ENCODE measurements around the gene MGAT4D. TPM values are rescaled to one million over a fixed set of nuclear protein-coding genes. Genes with fewer than 3 reads are reported as not detected.
"Not testable (repeated sequence)": the region's sequence is repeated elsewhere in the genome, so short reads cannot be mapped to it uniquely, and the experiment has no call there.

The MGAT4D gene
- total and polyA plus RNA-seq, 4 donors = not detected

DNA sequence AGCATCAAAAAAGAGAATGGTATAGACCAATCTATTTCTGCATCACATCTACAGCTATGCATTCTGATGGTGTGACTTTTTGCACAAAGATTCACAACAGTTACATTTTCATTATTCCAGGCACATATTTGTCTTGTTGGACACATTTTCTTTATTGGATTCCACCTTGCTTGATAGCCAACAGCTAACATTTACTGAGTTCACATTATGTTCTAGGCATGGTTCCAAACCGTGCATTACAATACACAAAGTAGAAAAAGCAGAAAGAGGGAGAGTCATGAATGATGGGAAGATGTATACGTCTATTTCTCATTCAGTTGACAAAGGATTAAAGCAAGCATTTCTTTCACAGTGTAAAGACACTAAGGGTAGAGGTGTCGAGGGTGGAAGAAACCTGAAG, 47.7 kb downstream of the MGAT4D start:
- WGBS, 2 donors = 57% methylated on average over 3 of the region's 3 CpGs
- H3K36me3 ChIP-seq (ENCODE audit: control insufficient read depth in 1 of 2, insufficient read depth in 2 of 2, low read length in 1 of 2) = no peaks in the 10 kb centered on the region
- no peaks in the 10 kb centered on the region for H3K4me1 ChIP-seq (ENCODE audit: control insufficient read depth in 1 of 2, insufficient read depth in 2 of 2, low read length in 2 of 2)
- ATAC-seq (ENCODE audit: low FRiP score) (no peak), DNase-seq (no peak)
- no peak overlapping the region for H3K4me3 ChIP-seq (ENCODE audit: low read length in 2 of 2)
- H3K27me3 ChIP-seq (ENCODE audit: control insufficient read depth in 1 of 2, insufficient read depth in 2 of 2, low read length in 1 of 2) = no peaks in the 10 kb centered on the region
- H3K27ac ChIP-seq (ENCODE audit: low read depth in 1 of 2, low read length in 2 of 2) = no peak overlapping the region
- no peaks in the 10 kb centered on the region for H3K9me3 ChIP-seq (ENCODE audit: control insufficient read depth, low read length)
- intact Hi-C loops (cut with DNase I) = no loop called here

DNA sequence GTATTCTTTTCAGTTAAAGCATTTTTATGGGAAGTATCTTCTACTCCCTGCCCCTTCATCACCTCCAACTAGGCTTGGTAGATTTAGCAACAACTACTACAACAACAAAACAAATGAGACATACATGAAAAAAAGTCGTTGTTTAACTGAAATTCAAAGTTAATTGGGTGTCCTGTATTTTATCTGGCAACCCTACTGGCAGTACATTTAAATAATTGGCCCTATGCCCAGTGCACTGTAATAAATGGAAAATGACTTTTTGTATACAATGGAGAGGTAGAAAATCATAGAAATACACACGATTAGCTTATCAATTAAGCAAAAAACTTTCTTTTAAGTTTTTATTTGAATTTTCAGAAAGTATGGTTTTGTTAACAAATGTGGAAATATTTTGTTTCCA, 49.3 kb downstream of the MGAT4D start:
- Histone ChIP-seq H3K9me3 (ENCODE audit: control insufficient read depth, low read length) (peaks cover 2% of the 10 kb centered on the region), H3K27ac (ENCODE audit: low read depth in 1 of 2, low read length in 2 of 2) (no peak overlapping the region), H3K36me3 (ENCODE audit: control insufficient read depth in 1 of 2, insufficient read depth in 2 of 2, low read length in 1 of 2) (no peaks in the 10 kb centered on the region), H3K4me1 (ENCODE audit: control insufficient read depth in 1 of 2, insufficient read depth in 2 of 2, low read length in 2 of 2) (no peaks in the 10 kb centered on the region), H3K4me3 (ENCODE audit: low read length in 2 of 2) (no peak overlapping the region), H3K27me3 (ENCODE audit: control insufficient read depth in 1 of 2, insufficient read depth in 2 of 2, low read length in 1 of 2) (no peaks in the 10 kb centered on the region)
- WGBS, 2 donors = 41 to 48% methylated on average over 2 of the region's 2 CpGs
- DNase-seq (no peak), ATAC-seq (ENCODE audit: low FRiP score) (no peak)
- intact Hi-C loops (cut with DNase I) = no loop called here

DNA sequence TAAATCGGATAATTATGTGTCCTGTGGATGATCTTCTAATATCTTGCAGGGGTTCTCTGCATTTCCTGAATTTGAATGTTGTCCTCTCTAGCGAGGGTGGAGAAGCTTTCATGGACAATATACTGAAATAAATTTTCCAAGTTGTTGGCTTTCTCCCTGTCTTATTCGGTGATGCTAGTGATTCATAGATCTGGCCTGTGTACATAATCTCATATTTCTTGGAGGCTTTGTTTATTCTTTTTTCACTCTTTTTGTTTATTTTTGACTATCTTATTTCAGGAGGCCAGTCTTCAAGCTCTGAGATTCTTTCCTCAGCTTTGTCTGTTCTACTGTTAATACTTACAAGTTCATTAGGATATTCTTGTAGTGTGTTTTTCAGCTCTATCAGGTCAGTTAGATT, 49.9 kb downstream of the MGAT4D start:
- Histone ChIP-seq H3K27me3 (ENCODE audit: control insufficient read depth in 1 of 2, insufficient read depth in 2 of 2, low read length in 1 of 2) (no peaks in the 10 kb centered on the region), H3K36me3 (ENCODE audit: control insufficient read depth in 1 of 2, insufficient read depth in 2 of 2, low read length in 1 of 2) (no peaks in the 10 kb centered on the region), H3K9me3 (ENCODE audit: control insufficient read depth, low read length) (peaks cover 2% of the 10 kb centered on the region), H3K4me1 (ENCODE audit: control insufficient read depth in 1 of 2, insufficient read depth in 2 of 2, low read length in 2 of 2) (no peaks in the 10 kb centered on the region), H3K4me3 (ENCODE audit: low read length in 2 of 2) (no peak overlapping the region), H3K27ac (ENCODE audit: low read depth in 1 of 2, low read length in 2 of 2) (no peak overlapping the region)
- DNase-seq (no peak), ATAC-seq (ENCODE audit: low FRiP score) (no peak)
- 53 to 57% methylated on average over 3 of the region's 3 CpGs for WGBS, 2 donors
- intact Hi-C loops (cut with DNase I) = no loop called here

DNA sequence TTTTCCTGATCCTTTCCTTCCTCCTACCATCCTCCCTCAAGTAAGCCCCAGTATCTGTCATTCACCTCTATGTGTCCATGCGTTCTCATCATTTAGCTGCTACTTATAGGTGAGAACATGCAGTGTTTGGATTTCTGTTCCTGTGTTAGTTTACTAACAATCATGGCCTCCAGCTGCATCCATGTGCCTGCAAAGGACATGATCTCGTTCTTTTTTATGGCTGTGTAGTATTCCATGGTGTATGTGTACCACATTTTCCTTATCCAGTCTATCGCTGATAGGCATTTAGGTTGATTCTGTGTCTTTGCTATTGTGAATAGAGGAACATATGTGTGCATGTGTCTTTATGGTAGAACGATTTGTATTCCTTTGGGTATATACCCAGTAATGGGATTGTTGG, 53.7 kb downstream of the MGAT4D start:
- H3K27ac ChIP-seq (ENCODE audit: low read depth in 1 of 2, low read length in 2 of 2); ATAC-seq (ENCODE audit: low FRiP score); H3K27me3 ChIP-seq (ENCODE audit: control insufficient read depth in 1 of 2, insufficient read depth in 2 of 2, low read length in 1 of 2); DNase-seq; H3K9me3 ChIP-seq (ENCODE audit: control insufficient read depth, low read length); H3K4me3 ChIP-seq (ENCODE audit: low read length in 2 of 2); H3K36me3 ChIP-seq (ENCODE audit: control insufficient read depth in 1 of 2, insufficient read depth in 2 of 2, low read length in 1 of 2); intact Hi-C loops (cut with DNase I); H3K4me1 ChIP-seq (ENCODE audit: control insufficient read depth in 1 of 2, insufficient read depth in 2 of 2, low read length in 2 of 2): not testable (repeated sequence)
- WGBS, 2 donors = 92% methylated on average over 4 of the region's 4 CpGs

DNA sequence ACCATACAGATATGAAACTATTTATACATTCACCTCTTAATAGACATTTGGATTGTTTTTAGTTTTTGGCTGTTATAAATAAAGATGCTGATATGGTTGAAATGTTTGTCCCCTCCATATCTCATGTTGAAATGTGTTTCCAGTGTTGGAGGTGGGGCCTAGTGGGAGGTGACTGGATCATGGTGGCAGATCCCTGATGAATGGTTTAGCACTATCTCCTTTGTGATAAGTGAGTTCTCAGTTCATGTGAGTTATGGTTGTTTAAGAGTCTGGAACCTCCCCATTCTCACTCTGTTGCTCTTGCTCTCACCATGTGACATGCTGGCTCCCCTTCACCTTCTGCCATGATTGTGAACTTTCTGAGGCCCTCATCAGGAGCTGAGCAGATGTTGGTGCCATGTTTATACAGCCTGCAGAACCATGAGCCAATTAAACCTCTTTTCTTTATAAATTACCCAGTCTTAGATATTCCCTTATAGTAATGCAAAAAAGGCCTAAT, 58.4 kb downstream of the MGAT4D start:
- intact Hi-C loops (cut with DNase I) = no loop called here

DNA sequence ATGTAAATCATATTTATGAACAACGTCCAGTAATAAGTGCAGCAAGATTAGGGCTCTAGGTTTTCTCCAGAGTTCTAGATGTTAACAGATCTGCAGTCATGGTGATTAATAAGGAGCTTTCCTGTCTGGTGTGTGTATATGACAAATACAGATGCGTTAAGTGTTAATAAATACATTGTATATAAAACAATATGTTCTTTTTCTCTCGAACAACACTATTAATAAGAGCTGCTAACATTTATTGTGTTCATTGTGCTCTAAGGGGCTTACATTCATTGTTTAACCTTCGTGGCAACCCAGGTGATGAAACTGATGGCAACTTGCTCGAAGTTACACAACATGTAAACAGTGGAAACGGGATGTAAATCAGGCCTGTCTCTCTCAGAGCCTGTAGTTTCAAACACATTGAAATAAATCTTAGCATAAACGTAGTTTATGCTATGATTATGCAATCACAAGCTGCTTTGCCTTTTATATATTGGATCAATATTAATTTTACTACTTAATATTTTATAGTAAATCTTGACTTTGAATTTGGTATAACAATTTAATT, 70.1 kb downstream of the MGAT4D start:
- Histone ChIP-seq H3K4me1 (ENCODE audit: control insufficient read depth in 1 of 2, insufficient read depth in 2 of 2, low read length in 2 of 2) (no peaks in the 10 kb centered on the region), H3K27me3 (ENCODE audit: control insufficient read depth in 1 of 2, insufficient read depth in 2 of 2, low read length in 1 of 2) (peaks cover 0 to 1% of the 10 kb centered on the region in 2 donors), H3K4me3 (ENCODE audit: low read length in 2 of 2) (peak overlapping the region in 1 of 2 donors; percentile 35), H3K9me3 (ENCODE audit: control insufficient read depth, low read length) (no peaks in the 10 kb centered on the region), H3K36me3 (ENCODE audit: control insufficient read depth in 1 of 2, insufficient read depth in 2 of 2, low read length in 1 of 2) (no peaks in the 10 kb centered on the region), H3K27ac (ENCODE audit: low read depth in 1 of 2, low read length in 2 of 2) (no peak overlapping the region)
- ATAC-seq (ENCODE audit: low FRiP score) (no peak), DNase-seq (no peak)
- 61 to 63% methylated on average over 7 of the region's 7 CpGs for WGBS, 2 donors
- intact Hi-C loops (cut with DNase I) = no loop called here

More for the DNA sequence above, 58.4 kb downstream of the MGAT4D start:
- Histone ChIP-seq H3K4me3 (ENCODE audit: low read length in 2 of 2) (no peak overlapping the region), H3K27ac (ENCODE audit: low read depth in 1 of 2, low read length in 2 of 2) (no peak overlapping the region), H3K36me3 (ENCODE audit: control insufficient read depth in 1 of 2, insufficient read depth in 2 of 2, low read length in 1 of 2) (no peaks in the 10 kb centered on the region), H3K9me3 (ENCODE audit: control insufficient read depth, low read length) (peaks cover 3% of the 10 kb centered on the region), H3K27me3 (ENCODE audit: control insufficient read depth in 1 of 2, insufficient read depth in 2 of 2, low read length in 1 of 2) (no peaks in the 10 kb centered on the region), H3K4me1 (ENCODE audit: control insufficient read depth in 1 of 2, insufficient read depth in 2 of 2, low read length in 2 of 2) (no peaks in the 10 kb centered on the region)
- DNase-seq (no peak), ATAC-seq (ENCODE audit: low FRiP score) (no peak)

DNA sequence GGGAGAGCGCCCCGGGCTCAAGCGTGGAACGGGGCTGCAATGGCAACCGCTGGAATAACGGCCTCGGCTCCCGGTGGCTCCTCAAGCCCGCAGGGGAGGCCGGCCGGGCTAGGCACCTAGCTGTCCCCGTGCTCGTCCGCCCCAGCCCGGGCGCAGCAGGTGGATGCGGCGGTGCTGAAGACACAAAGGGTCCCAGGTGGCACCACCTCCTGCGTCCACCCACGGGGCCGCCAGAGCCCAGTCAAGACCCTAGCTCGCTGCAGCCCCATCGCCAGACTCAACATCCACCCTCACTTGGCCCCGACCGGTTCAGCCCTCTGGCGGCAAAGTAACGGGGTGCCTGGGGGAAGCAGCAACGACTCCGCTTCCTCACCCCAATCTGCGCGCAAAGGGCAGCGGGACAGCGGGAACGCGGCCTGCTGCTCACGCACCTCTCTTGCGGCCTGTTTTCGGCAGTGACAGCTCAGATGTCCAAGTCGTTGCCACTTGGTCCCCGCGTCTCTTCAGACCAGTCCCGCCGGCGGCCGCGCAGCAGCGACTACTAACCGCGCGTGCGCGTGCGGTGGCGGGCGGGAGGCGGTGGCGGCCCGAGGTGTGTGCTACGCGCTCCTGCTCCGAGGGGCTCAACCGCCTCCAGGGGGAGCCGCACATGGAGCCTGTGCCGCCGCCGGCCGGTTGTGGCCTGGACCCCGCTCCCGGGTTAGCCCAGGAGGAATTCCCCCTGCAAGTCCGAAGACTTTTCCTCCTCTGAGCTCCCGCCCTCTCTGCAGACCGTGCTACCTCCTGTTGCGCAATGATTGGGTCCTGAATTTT, 70.8 kb downstream of the MGAT4D start, which contains the start of gene CLGN:
CLGN (minus strand) TSS at position 543 of the 813 bp plus-strand sequence. CDS start 14,570 bp downstream, outside the sequence.
- intact Hi-C loops (cut with DNase I) = no loop called here
- H3K27ac ChIP-seq (ENCODE audit: low read depth in 1 of 2, low read length in 2 of 2) = no peak within 1 kb of the TSS

DNA sequence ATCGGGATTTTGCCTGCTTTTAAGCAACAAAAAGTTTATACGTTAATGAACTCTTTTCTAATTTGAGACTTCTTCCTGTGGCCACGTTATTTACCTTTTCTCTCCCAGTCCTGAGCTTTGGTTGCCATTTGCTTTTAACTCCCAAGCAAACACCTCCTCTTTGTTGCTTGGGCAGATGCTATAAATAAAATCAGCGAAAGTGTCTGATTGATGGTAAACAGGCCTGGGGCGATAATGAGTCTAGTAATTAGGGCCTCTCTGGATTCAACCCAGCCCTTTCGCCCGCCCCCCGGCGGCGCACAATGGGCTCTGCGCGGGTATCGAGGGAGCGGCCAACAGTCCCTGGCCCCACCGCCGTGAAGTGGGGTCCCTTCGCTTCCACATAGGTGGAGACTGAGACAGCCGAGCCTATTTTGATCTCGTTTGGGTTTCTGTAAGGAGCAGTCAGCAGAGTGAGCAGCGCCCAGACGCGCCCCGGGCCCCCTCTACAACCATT, 71.4 kb downstream of the MGAT4D start:
- ATAC-seq (ENCODE audit: low FRiP score) (peak; percentile 44), DNase-seq (no peak)
- Histone ChIP-seq H3K4me3 (ENCODE audit: low read length in 2 of 2) (no peak overlapping the region), H3K4me1 (ENCODE audit: control insufficient read depth in 1 of 2, insufficient read depth in 2 of 2, low read length in 2 of 2) (no peaks in the 10 kb centered on the region), H3K36me3 (ENCODE audit: control insufficient read depth in 1 of 2, insufficient read depth in 2 of 2, low read length in 1 of 2) (no peaks in the 10 kb centered on the region), H3K27ac (ENCODE audit: low read depth in 1 of 2, low read length in 2 of 2) (no peak overlapping the region), H3K27me3 (ENCODE audit: control insufficient read depth in 1 of 2, insufficient read depth in 2 of 2, low read length in 1 of 2) (peaks cover 0 to 1% of the 10 kb centered on the region in 2 donors), H3K9me3 (ENCODE audit: control insufficient read depth, low read length) (no peaks in the 10 kb centered on the region)
- WGBS, 2 donors = 12% methylated on average over 23 of the region's 23 CpGs
- intact Hi-C loops (cut with DNase I) = no loop called here

More for the DNA sequence above, 70.8 kb downstream of the MGAT4D start, which contains the start of gene CLGN:
- 1% methylated on average over 67 to 73 of the region's 73 CpGs for WGBS, 2 donors
- peak; percentile 79 for ATAC-seq (ENCODE audit: low FRiP score)
- Histone ChIP-seq H3K4me3 (ENCODE audit: low read length in 2 of 2) (peak within 1 kb of the TSS; percentile 35 to 55), H3K36me3 (ENCODE audit: control insufficient read depth in 1 of 2, insufficient read depth in 2 of 2, low read length in 1 of 2) (no peaks in the 10 kb centered on the region), H3K9me3 (ENCODE audit: control insufficient read depth, low read length) (no peaks in the 10 kb centered on the region), H3K4me1 (ENCODE audit: control insufficient read depth in 1 of 2, insufficient read depth in 2 of 2, low read length in 2 of 2) (no peaks in the 10 kb centered on the region), H3K27me3 (ENCODE audit: control insufficient read depth in 1 of 2, insufficient read depth in 2 of 2, low read length in 1 of 2) (peaks cover 0 to 1% of the 10 kb centered on the region in 2 donors)
- peak; percentile 58 to 88 for DNase-seq

DNA sequence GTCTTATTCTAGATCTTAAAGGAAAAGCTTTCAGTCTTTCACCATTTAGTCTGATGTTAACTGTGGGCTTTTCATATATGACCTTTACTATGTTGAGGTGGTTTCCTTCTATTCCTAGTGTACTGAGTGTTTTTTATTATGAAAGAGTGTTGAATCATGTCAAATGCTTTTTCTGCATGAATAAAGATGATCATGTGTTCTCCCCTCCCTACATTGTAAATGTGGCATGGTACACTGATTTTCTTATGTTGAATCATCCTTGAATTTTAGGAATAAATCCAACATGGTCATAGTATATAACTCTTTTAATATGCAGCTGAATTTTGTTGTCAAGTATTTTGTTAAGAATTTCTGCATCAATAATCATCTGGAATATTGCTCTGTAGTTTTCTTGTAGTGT, 75.0 kb downstream of the MGAT4D start:
- Histone ChIP-seq H3K4me3 (ENCODE audit: low read length in 2 of 2) (no peak overlapping the region), H3K36me3 (ENCODE audit: control insufficient read depth in 1 of 2, insufficient read depth in 2 of 2, low read length in 1 of 2) (no peaks in the 10 kb centered on the region), H3K27ac (ENCODE audit: low read depth in 1 of 2, low read length in 2 of 2) (no peak overlapping the region), H3K9me3 (ENCODE audit: control insufficient read depth, low read length) (no peaks in the 10 kb centered on the region), H3K27me3 (ENCODE audit: control insufficient read depth in 1 of 2, insufficient read depth in 2 of 2, low read length in 1 of 2) (no peaks in the 10 kb centered on the region), H3K4me1 (ENCODE audit: control insufficient read depth in 1 of 2, insufficient read depth in 2 of 2, low read length in 2 of 2) (no peaks in the 10 kb centered on the region)
- ATAC-seq (ENCODE audit: low FRiP score) = no peak
- intact Hi-C loops (cut with DNase I) = no loop called here
- DNase-seq = no peak
